Mesothelial cell of epicardium (in vitro differentiated cells): ENCODE results near the gene CELF1. TPM values are rescaled to one million over a fixed set of nuclear protein-coding genes. Genes with fewer than 3 reads are reported as not detected.
A peak's percentile ranks its signal among the peaks of the same experiment; 100 is the strongest.

ENCODE experiments used
- DNase-seq, 2 experiments: peaks; one replicate each; pipeline ENCODE4 v3.0.0; 2021; ENCODE audit warnings: low spot score in 2 of 2; ENCODE audit not compliant: unreplicated experiment in 2 of 2
- H3K27ac Mint-ChIP-seq: 2 replicates; pipeline ENCODE4 v1.8.0; 2021; ENCODE audit warnings: mixed read lengths
- H3K27me3 Mint-ChIP-seq: 2 replicates; pipeline ENCODE4 v1.8.0; 2021; ENCODE audit warnings: low read depth, mixed read lengths
- H3K36me3 Mint-ChIP-seq: 2 replicates; pipeline ENCODE4 v1.8.0; 2021; ENCODE audit warnings: mixed read lengths
- H3K4me1 Mint-ChIP-seq: 2 replicates; pipeline ENCODE4 v1.8.0; 2021; ENCODE audit warnings: mixed read lengths
- H3K4me3 Mint-ChIP-seq: 2 replicates; pipeline ENCODE4 v1.8.0; 2021; ENCODE audit warnings: mild to moderate bottlenecking, moderate library complexity, mixed read lengths
- H3K9me3 Mint-ChIP-seq: 2 replicates; pipeline ENCODE4 v1.8.0; 2021; ENCODE audit warnings: mixed read lengths
- CTCF ChIP-seq: fragments of 200-600 bp; sonication (generic); IDR thresholded peaks from one replicate; pipeline ENCODE4 v1.5.0; 2021; ENCODE audit warnings: antibody characterized with exemption; ENCODE audit not compliant: unreplicated experiment
- total RNA-seq: library from RNA; stranded (reverse); gene quantifications from 3 replicates; pipeline ENCODE4 v1.2.1, GENCODE V29; 2021

CELF1 gene
- total RNA-seq, 1 donor from 2014 or later, result 123 TPM

- no peaks in the 10 kb centered on the region for H3K9me3 Mint-ChIP-seq
- H3K36me3 Mint-ChIP-seq, result no peaks in the 10 kb centered on the region
- peak overlapping the region; percentile 2 for H3K27ac Mint-ChIP-seq
- no peaks in the 10 kb centered on the region for H3K27me3 Mint-ChIP-seq
- DNase-seq, result no peak
- no peak for TF ChIP-seq CTCF
- H3K4me1 Mint-ChIP-seq, result peaks cover 46% of the 10 kb centered on the region
- no peak overlapping the region for H3K4me3 Mint-ChIP-seq
Observed at GRCh38 chr11:47508240-47508957, 44.5 kb downstream of the CELF1 start.

GRCh38 chr11:47507563-47508239, 45.2 kb downstream of the CELF1 start:
- Mint-ChIP-seq H3K36me3 (no peaks in the 10 kb centered on the region), H3K4me1 (peaks cover 41% of the 10 kb centered on the region), H3K4me3 (no peak overlapping the region), H3K9me3 (no peaks in the 10 kb centered on the region), H3K27ac (peak overlapping the region; percentile 68), H3K27me3 (no peaks in the 10 kb centered on the region)
- TF ChIP-seq CTCF, result no peak
- no peak for DNase-seq

GRCh38 chr11:47506795-47507562, 46.0 kb downstream of the CELF1 start:
- Mint-ChIP-seq H3K36me3 (no peaks in the 10 kb centered on the region), H3K27ac (peak overlapping the region; percentile 68), H3K4me1 (peaks cover 40% of the 10 kb centered on the region), H3K4me3 (no peak overlapping the region), H3K9me3 (no peaks in the 10 kb centered on the region), H3K27me3 (no peaks in the 10 kb centered on the region)
- no peak for DNase-seq
- no peak for TF ChIP-seq CTCF

- DNase-seq, result no peak
- Mint-ChIP-seq H3K4me1 (peaks cover 38% of the 10 kb centered on the region), H3K36me3 (no peaks in the 10 kb centered on the region), H3K27ac (peak overlapping the region; percentile 68), H3K9me3 (no peaks in the 10 kb centered on the region), H3K4me3 (no peak overlapping the region), H3K27me3 (no peaks in the 10 kb centered on the region)
- TF ChIP-seq CTCF, result no peak
Observed at GRCh38 chr11:47506373-47506772, 46.6 kb downstream of the CELF1 start.

- no peak overlapping the region for H3K27ac Mint-ChIP-seq
- no peak for TF ChIP-seq CTCF
- H3K27me3 Mint-ChIP-seq, result no peaks in the 10 kb centered on the region
- no peaks in the 10 kb centered on the region for H3K36me3 Mint-ChIP-seq
- H3K4me3 Mint-ChIP-seq, result no peak overlapping the region
- no peaks in the 10 kb centered on the region for H3K9me3 Mint-ChIP-seq
- no peak for DNase-seq
- peaks cover 32% of the 10 kb centered on the region for H3K4me1 Mint-ChIP-seq
Observed at GRCh38 chr11:47504910-47505309, 48.0 kb downstream of the CELF1 start.
